Neural crest cell (in vitro differentiated cells): Measurements from ENCODE around the gene CXXC5. TPM values are rescaled to one million over a fixed set of nuclear protein-coding genes. Genes with fewer than 3 reads are reported as not detected.

Source experiments
- DNase-seq: peaks from one replicate; pipeline ENCODE4 v3.0.0; 2021; ENCODE audit warnings: low read depth, mixed read lengths, low spot score
- H3K27ac Mint-ChIP-seq: one replicate; pipeline ENCODE4 v1.8.0; 2021; ENCODE audit warnings: mild to moderate bottlenecking, mixed read lengths; ENCODE audit not compliant: unreplicated experiment
- H3K27me3 Mint-ChIP-seq: 2 replicates; pipeline ENCODE4 v1.8.0; 2021; ENCODE audit warnings: low read depth, mild to moderate bottlenecking, mixed read lengths
- H3K36me3 Mint-ChIP-seq: 2 replicates; pipeline ENCODE4 v1.8.0; 2021; ENCODE audit warnings: low read depth, mild to moderate bottlenecking, mixed read lengths
- H3K4me1 Mint-ChIP-seq: 2 replicates; pipeline ENCODE4 v1.8.0; 2021; ENCODE audit warnings: mixed read lengths
- H3K4me3 Mint-ChIP-seq: one replicate; pipeline ENCODE4 v1.8.0; 2021; ENCODE audit warnings: mild to moderate bottlenecking, mixed read lengths
- H3K9me3 Mint-ChIP-seq: 2 replicates; pipeline ENCODE4 v1.8.0; 2021; ENCODE audit warnings: mixed read lengths
- CTCF ChIP-seq: fragments of 200-600 bp; sonication (generic); conservative IDR thresholded peaks from 2 replicates; pipeline ENCODE4 v1.5.0; 2021; ENCODE audit warnings: antibody characterized with exemption, mild to moderate bottlenecking
- total RNA-seq: library from RNA; stranded (reverse); gene quantifications from 2 replicates; pipeline ENCODE4 v1.2.1, GENCODE V29; 2021

The CXXC5 gene
- total RNA-seq, 1 donor from 2014 or later = 30.4 TPM

- Mint-ChIP-seq H3K9me3 (no peaks in the 10 kb centered on the region), H3K4me1 (peaks cover 72% of the 10 kb centered on the region), H3K27ac (no peak overlapping the region), H3K27me3 (no peaks in the 10 kb centered on the region), H3K36me3 (no peaks in the 10 kb centered on the region), H3K4me3 (peak overlapping the region; percentile 57)
- DNase-seq = no peak
- no peak for TF ChIP-seq CTCF
These were observed 40.7 kb downstream of the CXXC5 start for GRCh38 chr5:139688751-139689372.

- no peak for TF ChIP-seq CTCF
- H3K9me3 Mint-ChIP-seq = no peaks in the 10 kb centered on the region
- peaks cover 72% of the 10 kb centered on the region for H3K4me1 Mint-ChIP-seq
- no peaks in the 10 kb centered on the region for H3K27me3 Mint-ChIP-seq
- no peak overlapping the region for H3K4me3 Mint-ChIP-seq
- no peak overlapping the region for H3K27ac Mint-ChIP-seq
- H3K36me3 Mint-ChIP-seq = no peaks in the 10 kb centered on the region
- no peak for DNase-seq
These were observed 41.5 kb downstream of the CXXC5 start for GRCh38 chr5:139689631-139690063.

DNA sequence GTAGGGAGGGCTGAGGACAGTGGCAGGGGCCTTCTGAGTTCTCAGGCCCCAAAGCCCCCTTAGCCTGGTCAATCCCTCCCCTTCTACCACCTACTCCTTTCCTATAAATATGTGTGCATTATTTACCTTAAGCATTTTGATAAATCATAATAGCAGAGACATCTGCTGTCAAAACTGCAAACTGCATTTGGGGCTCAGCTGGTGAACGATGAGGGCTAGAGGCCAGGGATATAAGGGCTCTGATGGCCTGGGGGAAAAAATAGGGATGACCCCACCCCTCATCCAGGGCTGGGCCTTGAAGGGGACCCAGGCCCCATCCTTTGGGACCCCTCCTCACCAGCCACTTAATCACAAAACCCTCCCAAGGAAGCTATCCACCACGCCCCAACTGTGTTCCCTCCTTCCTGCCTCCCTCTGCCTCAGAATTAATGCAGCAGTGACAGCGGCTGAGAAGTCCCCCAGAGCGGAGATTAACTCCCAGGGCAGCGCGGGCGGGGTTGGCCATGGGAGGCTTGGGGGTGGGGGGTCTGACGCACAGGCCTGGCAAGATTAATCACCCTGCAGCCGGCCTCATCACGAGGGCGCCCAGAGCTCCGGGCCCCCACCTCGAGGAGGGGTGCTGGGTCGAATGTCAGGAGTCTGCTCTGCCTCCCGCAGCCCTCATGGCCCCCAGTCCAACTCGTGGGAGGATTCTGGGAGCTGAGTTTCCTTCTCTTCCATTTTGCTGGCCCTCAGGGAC, 42.1 kb downstream of the CXXC5 start:
- Mint-ChIP-seq H3K4me1 (peaks cover 74% of the 10 kb centered on the region), H3K4me3 (peak overlapping the region; percentile 61), H3K9me3 (no peaks in the 10 kb centered on the region), H3K27ac (no peak overlapping the region), H3K27me3 (no peaks in the 10 kb centered on the region), H3K36me3 (no peaks in the 10 kb centered on the region)
- no peak for DNase-seq
- no peak for TF ChIP-seq CTCF

DNA sequence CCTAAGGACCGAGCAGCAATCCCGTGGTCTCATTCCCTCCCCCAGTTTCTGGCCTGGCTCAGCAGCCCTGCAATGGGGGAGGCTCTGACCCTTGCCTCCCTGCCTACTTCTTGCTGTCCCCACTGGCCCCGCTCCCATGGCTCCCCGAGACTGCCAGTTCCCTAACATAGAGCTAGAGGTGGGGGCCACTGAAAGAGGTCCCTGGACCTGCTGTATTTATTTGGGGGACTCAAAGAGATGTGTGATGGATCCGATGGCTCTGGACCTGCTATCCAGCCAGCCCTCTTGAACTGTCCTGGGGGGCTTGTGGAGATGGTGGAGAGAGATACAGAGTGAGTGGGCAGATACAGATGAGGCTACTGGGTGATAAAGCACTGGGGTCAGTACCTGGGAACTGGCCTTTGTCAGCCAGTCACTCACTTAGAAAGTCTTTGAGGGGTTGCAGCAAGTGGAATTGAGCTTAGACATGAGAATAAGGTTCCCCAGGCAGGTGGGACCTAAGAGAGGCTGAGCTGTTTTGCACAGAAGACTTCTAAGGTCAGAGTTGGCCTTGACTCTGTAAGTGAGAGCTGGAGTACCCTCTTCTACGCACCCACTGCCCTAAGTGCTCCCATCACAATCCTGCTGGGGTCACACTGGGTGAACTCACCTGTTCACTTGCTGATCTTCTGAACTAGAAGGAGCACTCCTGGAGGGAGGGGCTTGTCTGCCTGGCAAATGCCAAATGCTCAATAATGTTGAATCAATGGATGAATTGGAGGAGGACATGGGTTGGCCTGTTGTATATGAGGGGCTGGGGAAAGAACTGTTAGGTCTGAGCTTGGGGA, 42.9 kb downstream of the CXXC5 start:
- no peaks in the 10 kb centered on the region for H3K9me3 Mint-ChIP-seq
- no peaks in the 10 kb centered on the region for H3K27me3 Mint-ChIP-seq
- no peaks in the 10 kb centered on the region for H3K36me3 Mint-ChIP-seq
- TF ChIP-seq CTCF = no peak
- H3K4me1 Mint-ChIP-seq = peaks cover 73% of the 10 kb centered on the region
- no peak for DNase-seq
- peak overlapping the region; percentile 35 for H3K27ac Mint-ChIP-seq
- H3K4me3 Mint-ChIP-seq = peak overlapping the region; percentile 10

DNA sequence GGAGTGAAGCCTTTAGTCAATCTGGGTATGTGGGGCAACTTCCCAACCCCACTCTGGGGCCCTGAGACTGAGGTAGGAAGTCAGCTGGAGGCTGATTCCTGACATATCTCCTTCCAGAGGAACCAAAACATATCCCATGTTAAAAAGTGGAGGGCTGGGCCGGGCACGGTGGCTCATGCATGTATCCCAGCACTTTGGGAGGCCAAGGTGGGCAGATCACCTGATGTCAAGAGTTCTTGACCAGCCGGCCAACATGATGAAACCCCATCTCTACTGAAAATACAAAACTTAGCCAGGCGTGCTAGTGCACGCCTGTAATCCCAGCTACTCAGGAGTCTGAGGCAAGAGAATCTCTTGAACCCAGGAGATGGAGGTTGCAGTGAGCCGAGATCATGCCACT, 44.0 kb downstream of the CXXC5 start:
- Mint-ChIP-seq H3K36me3 (no peaks in the 10 kb centered on the region), H3K27ac (no peak overlapping the region), H3K9me3 (no peaks in the 10 kb centered on the region), H3K27me3 (peaks cover 8% of the 10 kb centered on the region), H3K4me1 (peaks cover 68% of the 10 kb centered on the region), H3K4me3 (no peak overlapping the region)
- TF ChIP-seq CTCF = no peak
- no peak for DNase-seq
